Occipital lobe (tissue), 2 donors: Measurements from ENCODE around the gene ROR1. TPM values are rescaled to one million over a fixed set of nuclear protein-coding genes. Genes with fewer than 3 reads are reported as not detected.

Experiments used
- DNase-seq: peaks from one replicate; lab custom pipeline; 2025; lab: John Stamatoyannopoulos, UW
- total RNA-seq: library from RNA; depleted of rRNA; stranded (reverse); fragments of >200 nt; gene quantifications from one replicate; pipeline ENCODE4 v1.2.3, GENCODE V29; 2014

ROR1 gene
- total RNA-seq, 1 donor from 2014 or later = 2.5 TPM

GRCh38 chr1:63928186-63929105, 154.6 kb downstream of the ROR1 start:
- DNase-seq = no peak

DNA sequence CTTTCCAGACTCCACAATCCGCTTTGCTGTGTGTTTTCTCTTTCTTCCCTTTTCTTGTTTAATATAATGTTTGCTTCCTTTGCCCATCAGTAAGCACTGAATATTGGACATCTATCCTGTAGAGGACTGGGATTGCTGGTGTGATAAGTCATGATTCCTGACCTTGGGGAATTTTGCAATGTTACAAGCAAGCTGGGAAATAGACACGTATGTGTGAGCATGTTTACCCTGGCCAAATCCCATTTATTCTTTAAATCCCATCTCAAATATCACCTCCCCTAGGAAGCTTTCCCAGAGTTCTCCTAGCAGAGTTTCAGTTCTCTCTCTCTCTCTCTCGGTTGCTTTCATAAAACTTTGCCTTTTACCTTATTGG, 155.3 kb downstream of the ROR1 start:
- no peak for DNase-seq

DNA sequence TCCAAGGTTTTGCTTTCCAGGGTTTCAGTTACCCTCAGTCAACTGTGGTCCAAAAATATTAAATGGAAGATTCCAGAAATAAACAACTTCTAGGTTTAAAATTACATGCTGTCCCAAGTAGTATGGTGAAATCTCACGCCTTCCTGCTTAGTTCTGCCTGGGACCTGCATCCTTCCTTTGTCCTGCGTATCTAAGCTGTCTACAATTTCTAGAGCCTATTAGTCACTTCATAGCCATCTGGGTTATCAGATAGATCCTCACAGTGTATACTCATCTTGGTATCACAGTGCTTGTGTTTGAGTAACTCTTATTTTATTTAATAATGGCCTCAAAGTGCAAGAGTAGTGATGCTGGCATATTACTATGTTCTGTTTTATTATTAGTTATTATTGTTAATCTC, 157.7 kb downstream of the ROR1 start:
- no peak for DNase-seq

- DNase-seq = no peak
Observed at GRCh38 chr1:63934697-63935096, 160.9 kb downstream of the ROR1 start.

GRCh38 chr1:63935143-63935542, 161.3 kb downstream of the ROR1 start:
- no peak for DNase-seq

DNA sequence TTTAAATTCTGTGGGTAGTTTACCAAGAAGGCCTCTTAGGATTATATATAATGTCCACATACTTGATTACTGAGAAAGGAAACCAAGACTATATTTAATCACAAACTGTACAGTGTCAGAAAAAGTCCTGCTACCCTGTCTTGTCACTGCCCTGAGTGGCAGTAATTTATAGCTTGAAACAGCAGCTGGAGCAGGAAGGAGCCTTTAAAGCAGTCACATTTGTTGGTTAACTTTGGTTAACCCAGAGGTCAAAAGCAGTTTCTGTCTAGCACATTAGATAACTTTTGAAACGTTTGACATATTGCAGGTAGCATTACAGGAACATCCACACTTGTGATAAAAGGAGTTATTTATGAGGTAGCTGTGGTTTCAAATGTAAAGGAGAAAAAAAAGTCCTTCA, 161.7 kb downstream of the ROR1 start:
- DNase-seq = no peak

GRCh38 chr1:63936276-63936675, 162.5 kb downstream of the ROR1 start:
- DNase-seq = no peak

DNA sequence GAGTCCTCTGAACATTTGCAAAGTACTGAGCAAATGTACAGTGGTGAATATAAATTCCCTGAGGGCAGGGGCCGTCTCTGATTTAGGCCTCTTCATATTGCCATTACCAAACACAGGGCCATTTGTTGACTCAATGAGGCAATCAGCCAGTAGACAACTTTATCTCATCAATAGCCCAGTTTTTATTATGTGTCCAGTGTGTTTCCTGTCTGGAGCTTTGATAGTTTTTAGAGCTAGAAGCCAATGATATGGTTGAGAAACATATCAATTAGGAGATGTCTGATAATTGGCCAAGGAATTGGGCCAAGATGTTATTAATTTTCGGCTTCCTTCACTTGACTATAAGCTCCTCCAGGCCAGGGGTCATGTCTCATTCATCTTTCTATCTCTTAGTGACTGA, 163.0 kb downstream of the ROR1 start:
- no peak for DNase-seq

DNA sequence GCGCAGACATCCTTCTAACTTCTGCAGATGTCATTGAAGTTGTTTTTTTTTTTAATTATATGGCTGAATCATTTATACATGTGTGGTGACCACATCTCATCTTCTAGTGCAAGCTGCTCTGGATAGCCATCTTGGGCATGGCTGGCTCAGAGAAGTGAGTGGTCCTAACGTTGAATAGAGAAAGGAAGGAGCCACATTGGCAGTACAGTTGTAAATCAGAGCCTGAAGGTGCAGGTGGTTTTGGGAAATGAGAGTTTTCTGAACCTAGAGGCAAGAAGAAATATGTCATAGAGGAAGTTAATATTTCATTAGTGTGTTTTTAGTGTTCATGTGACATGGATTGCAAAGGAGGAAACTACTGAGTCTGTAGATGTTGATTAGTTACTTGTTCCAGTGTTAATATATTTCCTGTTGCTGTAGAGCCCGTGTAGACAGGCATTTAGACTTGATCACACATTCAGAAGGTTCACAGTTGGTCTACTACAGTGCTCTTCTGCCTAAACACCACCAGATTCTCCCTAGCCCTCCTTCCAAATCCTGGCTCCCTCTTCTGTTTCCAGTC, 163.7 kb downstream of the ROR1 start:
- no peak for DNase-seq

DNA sequence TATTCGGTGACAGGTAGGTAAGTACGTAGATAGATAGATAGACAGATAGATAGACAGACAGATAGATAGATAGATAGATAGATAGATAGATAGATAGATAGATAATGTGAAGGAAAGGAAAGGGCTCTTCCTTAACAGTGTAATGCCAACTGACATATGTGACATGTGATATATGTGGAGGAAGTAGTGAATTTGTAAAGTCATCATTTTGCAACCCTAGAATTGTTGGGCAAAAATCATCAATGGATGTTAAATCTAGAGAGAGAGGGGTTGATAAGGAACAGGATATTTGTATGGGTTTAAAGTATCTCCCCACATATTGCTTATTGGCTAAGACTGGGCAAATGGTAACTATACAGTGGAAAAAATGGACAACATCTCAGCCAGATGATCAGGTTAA, 166.6 kb downstream of the ROR1 start:
- DNase-seq = no peak

- no peak for DNase-seq
Observed at GRCh38 chr1:63943393-63943792, 169.6 kb downstream of the ROR1 start.

DNA sequence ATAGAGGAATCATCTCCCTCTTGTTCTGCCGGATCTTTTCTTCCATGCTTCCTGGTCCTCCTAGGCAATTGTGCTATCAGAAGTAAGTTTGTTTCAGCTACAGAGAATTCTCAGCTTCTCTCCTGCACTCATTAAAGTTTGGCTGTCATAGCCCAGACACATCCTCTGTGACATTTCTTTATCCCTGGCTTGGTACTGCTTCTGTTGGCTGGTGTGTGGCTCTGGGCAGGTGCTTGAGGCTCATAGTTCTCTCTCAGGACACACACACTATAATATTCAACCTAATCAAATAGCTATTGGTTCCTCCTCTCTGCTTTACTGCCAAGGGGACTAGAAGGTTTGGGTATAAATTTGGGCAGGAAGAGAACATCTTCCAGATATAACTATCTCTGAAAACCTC, 172.1 kb downstream of the ROR1 start:
- no peak for DNase-seq

DNA sequence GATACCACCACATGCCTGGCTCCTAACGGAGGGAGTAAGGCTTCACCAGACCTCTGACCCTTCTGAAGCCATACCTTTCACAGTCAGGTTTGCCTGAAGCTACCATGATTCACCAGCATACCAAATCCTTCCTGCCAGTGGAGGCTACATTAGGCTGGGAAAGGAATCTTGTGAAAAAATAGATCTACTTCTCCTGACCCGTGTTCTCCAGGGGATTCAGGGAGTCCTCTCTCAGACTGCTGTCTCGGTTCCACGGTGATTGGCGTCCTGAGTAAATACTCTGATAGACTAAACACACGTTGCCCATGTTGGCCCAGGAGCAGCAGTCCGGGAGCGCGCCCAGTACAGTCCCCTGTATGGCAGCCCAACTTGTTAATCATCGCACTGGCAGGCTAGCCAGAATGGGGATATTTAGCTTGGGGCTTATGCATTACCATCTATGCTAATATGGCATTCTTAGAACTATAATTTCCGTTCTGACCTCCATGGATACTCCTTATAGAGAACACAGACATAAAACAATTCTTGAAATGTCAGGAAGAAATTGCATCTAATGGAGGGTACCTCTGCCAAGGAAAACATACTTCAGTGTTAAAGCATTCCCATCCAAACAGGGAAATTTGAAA, 173.2 kb downstream of the ROR1 start:
- DNase-seq = no peak

DNA sequence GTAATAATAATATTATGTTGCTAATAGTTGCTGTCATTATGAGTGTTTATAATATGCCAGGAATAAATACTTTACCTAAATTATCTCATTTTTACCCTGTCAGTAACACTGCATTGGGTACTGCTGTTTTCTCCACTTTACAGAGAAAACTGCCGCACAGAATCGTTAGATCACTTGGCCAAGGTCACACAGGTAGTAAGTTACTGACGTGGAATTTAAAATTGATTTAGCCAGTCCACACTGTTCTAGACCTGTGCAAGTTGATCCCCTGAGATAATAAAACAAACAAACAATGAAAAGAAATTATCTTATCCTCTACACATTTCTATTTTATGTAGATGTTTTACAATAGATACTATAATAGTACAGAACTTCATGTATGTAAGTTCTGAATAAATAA, 174.1 kb downstream of the ROR1 start:
- DNase-seq = no peak

- DNase-seq = no peak
Observed at GRCh38 chr1:63950023-63950422, 176.2 kb downstream of the ROR1 start.

DNA sequence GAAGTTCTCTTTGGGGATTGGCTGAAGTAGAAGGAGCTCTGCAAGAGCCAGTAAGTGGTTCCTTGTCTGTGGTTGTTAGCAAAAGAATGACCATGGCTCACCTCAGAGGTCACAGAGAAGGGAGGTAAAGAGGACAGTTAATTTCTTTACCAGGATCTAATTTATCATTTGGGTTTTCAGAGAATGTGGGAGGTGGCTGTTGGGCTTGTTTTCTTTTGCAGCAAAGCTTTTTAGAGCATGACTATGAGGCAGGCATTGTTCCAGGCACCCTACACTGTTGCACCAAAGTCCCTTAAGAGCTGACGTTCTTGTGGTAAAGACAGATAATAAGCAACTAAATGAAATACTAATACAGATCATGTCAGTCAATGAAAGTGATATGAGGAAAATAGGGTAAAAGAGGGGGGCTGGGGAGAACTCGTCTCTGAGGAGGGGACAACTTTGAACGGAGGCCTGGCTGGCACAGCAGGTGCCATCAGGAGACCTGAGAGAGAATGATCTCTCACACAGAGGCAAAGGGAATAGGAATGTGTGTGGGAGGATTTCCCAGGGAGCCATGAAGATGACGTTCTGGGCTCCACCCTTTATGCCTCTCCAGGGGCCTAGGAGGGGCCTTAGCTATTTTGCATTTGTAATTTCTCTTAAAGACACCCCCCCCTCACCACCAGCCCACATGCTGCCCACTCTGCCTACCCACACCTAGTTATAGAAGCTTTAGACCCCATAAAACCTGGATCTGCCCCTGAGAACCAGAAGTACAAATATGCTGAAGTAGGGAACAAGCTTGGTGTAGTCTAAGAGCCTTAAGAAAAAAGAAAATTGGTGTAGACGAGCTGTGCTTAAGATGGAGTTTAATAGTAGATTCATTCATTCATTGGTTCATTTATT, 177.5 kb downstream of the ROR1 start:
- DNase-seq = no peak

DNA sequence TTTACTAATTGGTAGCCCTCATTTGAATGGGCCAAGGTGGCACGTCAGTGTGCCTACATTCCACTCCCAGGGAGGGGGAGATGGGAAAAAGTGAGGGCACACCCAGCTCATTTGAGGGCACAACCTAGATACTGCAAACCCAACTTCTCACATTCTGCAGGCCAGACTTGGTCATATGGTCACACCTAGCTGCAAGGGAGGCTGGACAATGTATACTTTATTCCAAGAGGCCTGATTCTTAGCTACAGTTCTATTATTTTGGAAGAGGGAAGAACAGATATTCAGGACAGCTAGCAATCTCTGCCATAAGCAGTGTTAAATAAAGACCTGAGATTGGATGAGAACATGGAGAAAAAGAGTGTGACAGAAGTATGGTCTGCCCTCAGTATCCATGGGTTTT, 180.4 kb downstream of the ROR1 start:
- DNase-seq = no peak

- no peak for DNase-seq
Observed at GRCh38 chr1:63955370-63956145, 181.7 kb downstream of the ROR1 start.

GRCh38 chr1:63958556-63958955, 184.7 kb downstream of the ROR1 start:
- no peak for DNase-seq

DNA sequence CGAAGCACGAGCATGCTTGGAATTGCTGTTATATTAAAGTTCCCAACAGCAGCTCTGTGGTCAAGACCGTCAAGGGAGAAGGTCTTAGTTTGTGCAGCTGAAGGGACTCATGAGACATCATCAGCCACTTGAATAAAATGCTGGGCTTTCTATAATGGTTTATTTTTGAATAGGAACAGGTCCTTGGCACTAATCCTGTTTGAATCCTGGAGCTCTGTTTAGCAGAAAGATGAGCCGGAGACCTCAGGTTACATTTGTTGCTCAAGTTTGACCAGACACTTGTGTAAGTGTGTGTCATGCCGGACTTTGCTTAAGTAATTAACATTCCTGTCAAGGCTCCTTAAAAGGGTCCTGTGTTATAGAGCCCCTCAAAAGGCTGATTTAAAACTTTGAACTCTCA, 186.5 kb downstream of the ROR1 start:
- DNase-seq = no peak

- no peak for DNase-seq
Observed at GRCh38 chr1:63966016-63966415, 192.2 kb downstream of the ROR1 start.
